Panc1 (cell line): ENCODE measurements around the gene PRRC1. TPM values are rescaled to one million over a fixed set of nuclear protein-coding genes. Genes with fewer than 3 reads are reported as not detected.

Experiments
- ATAC-seq: fragments of 200-7000 bp; cut with Tn5 transposase; 2 replicates; pipeline ENCODE4 v1.9.1; 2020; ENCODE audit warnings: mild to moderate bottlenecking, moderate library complexity
- BruUV-seq: library from RNA; stranded (reverse); fragments of 400-500 nt; replicated peaks from 2 replicates; lab custom pipeline; 2021; lab: Mats Ljungman, UMichigan
- CTCF ChIA-PET: fragments of 300-600 bp; sonication (Branson Sonifier 250); formaldehyde crosslinking; loops from one replicate; lab custom pipeline; 2022; ENCODE audit warnings: antibody characterized with exemption; lab: Charles Lee
- POLR2A ChIA-PET: fragments of 300-600 bp; sonication (Branson Sonifier 250); formaldehyde crosslinking; loops from one replicate; lab custom pipeline; 2022; ENCODE audit warnings: antibody characterized with exemption; lab: Charles Lee
- DNase-seq: peaks from one replicate; pipeline ENCODE4 v3.0.0-alpha.2; 2010; ENCODE audit warnings: low read depth, low spot score
- H3K27ac ChIP-seq: 2 replicates; pipeline ENCODE4 v1.5.1; 2011; ENCODE audit warnings: mild to moderate bottlenecking, low read length, inconsistent platforms
- H3K27me3 ChIP-seq: fragments of 200-500 bp; sonication (Bioruptor generic); 2 replicates; pipeline ENCODE4 v1.6.0; 2014; ENCODE audit warnings: low read length, inconsistent platforms; ENCODE audit not compliant: control insufficient read depth, insufficient read depth
- H3K36me3 ChIP-seq: fragments of 200-500 bp; sonication (Bioruptor generic); 2 replicates; pipeline ENCODE4 v1.5.1; 2014; ENCODE audit warnings: inconsistent platforms, mild to moderate bottlenecking, low read length, moderate library complexity; ENCODE audit not compliant: control insufficient read depth, insufficient read depth
- H3K4me1 ChIP-seq: 2 replicates; pipeline ENCODE4 v1.5.1; 2011; ENCODE audit warnings: inconsistent platforms, mild to moderate bottlenecking, low read length, moderate library complexity; ENCODE audit not compliant: control insufficient read depth, insufficient read depth
- H3K4me3 ChIP-seq, 2 experiments: 2 replicates each; pipeline ENCODE4 v1.5.1; 2011 to 2012; ENCODE audit warnings: low read depth in 2 of 2, low read length in 2 of 2, mild to moderate bottlenecking in 2 of 2, inconsistent platforms in 1 of 2, moderate library complexity in 1 of 2
- H3K9me3 ChIP-seq: fragments of 200-500 bp; sonication (Bioruptor generic); 2 replicates; pipeline ENCODE4 v1.5.1; 2014; ENCODE audit warnings: low read depth, mild to moderate bottlenecking, inconsistent platforms, low read length, moderate library complexity; ENCODE audit not compliant: control insufficient read depth, insufficient read depth
- POLR2AphosphoS5 ChIP-seq: IDR thresholded peaks from 2 replicates; pipeline ENCODE4 v1.6.1; 2012; ENCODE audit warnings: mild to moderate bottlenecking, low read depth, low read length, moderate library complexity
- REST ChIP-seq, 2 experiments: IDR thresholded peaks; 2 replicates each; pipeline ENCODE4 v1.6.1; 2011 to 2012; ENCODE audit warnings: low read depth in 2 of 2, control low read depth in 1 of 2, low read length in 1 of 2, mild to moderate bottlenecking in 1 of 2, moderate library complexity in 1 of 2; ENCODE audit not compliant: insufficient read depth in 1 of 2
- SIN3A ChIP-seq: IDR thresholded peaks from 2 replicates; pipeline ENCODE4 v1.6.1; 2012; ENCODE audit warnings: low read depth, mild to moderate bottlenecking, low read length, moderate library complexity, borderline replicate concordance; ENCODE audit not compliant: insufficient read depth
- TCF7L2 ChIP-seq: IDR thresholded peaks from 2 replicates; pipeline ENCODE4 v1.6.1; 2011; ENCODE audit warnings: mild to moderate bottlenecking, low read depth, low read length, inconsistent platforms
- in situ Hi-C: cut with HindIII; loops from 2 replicates; pipeline ENCODE4 v1.10.0; 2016; ENCODE audit warnings: low sequenced_read_pairs, low pct_unique_long_range_greater_than_20kb
- intact Hi-C: fragments of 100-400 bp; cut with micrococcal nuclease; formaldehyde crosslinking; loops from one replicate; pipeline ENCODE4 v1.10.0; 2022; ENCODE audit not compliant: unreplicated experiment
- total RNA-seq: library from RNA; stranded (reverse); gene quantifications from one replicate; pipeline ENCODE4 v1.2.1, GENCODE V29; 2021; ENCODE audit not compliant: unreplicated experiment
- TF ChIP-seq, protein P1 (sequence below): fragments of 450-650 bp; IDR thresholded peaks from 2 replicates; pipeline ENCODE4 v1.5.1; 2017; ENCODE audit warnings: mild to moderate bottlenecking

PRRC1 gene
- total RNA-seq, 1 experiment from 2014 or later: 48.7 TPM

DNA sequence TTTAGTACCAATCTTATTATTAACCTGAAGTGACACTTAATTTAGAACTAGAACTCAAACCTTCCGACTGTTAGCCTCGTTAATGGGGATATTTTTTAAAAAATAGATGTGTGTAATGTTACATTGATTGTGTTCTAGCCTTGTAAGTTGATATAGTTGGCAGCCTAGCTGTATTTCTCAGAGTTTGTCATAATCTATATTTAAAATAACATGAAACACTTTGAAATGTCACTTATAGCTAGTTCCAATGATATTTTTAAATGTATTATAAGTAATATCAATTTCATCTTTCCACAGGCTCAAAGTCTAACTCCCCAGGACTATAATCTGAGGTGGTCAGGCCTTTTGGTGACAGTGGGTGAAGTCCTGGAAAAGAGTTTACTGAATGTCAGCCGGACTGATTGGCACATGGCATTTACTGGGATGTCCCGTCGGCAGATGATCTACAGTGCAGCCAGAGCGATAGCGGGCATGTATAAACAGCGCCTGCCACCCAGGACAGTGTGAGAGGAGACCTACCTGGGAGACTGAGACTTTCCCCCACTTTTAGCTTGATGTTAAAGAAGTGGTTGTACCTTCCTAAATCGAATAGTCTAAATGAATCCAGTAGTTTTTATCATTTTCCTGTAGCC lies 34.1 kb downstream of the PRRC1 start:
- Histone ChIP-seq H3K36me3 (peaks cover 22% of the 10 kb centered on the region), H3K9me3 (no peaks in the 10 kb centered on the region), H3K27ac (no peak overlapping the region), H3K4me1 (no peaks in the 10 kb centered on the region), H3K27me3 (no peaks in the 10 kb centered on the region), H3K4me3 (no peak overlapping the region)
- ChIA-PET CTCF (interaction anchor here (0.6 kb wide), 1 partner anchor 778 kb away, joined by 8 read pairs; no protein-coding TSS in a partner anchor), POLR2A (no interaction called here)
- DNase-seq (no peak), ATAC-seq (no peak)
- in situ Hi-C loops (no loop called here), intact Hi-C loops (no loop called here)
- BruUV-seq: no TSS peak
- TF ChIP-seq SIN3A: no peak
- TF ChIP-seq, protein P1, sequence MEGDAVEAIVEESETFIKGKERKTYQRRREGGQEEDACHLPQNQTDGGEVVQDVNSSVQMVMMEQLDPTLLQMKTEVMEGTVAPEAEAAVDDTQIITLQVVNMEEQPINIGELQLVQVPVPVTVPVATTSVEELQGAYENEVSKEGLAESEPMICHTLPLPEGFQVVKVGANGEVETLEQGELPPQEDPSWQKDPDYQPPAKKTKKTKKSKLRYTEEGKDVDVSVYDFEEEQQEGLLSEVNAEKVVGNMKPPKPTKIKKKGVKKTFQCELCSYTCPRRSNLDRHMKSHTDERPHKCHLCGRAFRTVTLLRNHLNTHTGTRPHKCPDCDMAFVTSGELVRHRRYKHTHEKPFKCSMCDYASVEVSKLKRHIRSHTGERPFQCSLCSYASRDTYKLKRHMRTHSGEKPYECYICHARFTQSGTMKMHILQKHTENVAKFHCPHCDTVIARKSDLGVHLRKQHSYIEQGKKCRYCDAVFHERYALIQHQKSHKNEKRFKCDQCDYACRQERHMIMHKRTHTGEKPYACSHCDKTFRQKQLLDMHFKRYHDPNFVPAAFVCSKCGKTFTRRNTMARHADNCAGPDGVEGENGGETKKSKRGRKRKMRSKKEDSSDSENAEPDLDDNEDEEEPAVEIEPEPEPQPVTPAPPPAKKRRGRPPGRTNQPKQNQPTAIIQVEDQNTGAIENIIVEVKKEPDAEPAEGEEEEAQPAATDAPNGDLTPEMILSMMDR: no peak
- TF ChIP-seq POLR2AphosphoS5: no peak
- no peak for TF ChIP-seq REST (IDR thresholded peaks at IDR 0.05; ENCODE audit: insufficient read depth in 1 of 2, low read depth in 2 of 2, low read length in 1 of 2)
- no peak for TF ChIP-seq TCF7L2

GRCh38 chr5:127555826-127556225 lies 38.4 kb downstream of the PRRC1 start:
- Histone ChIP-seq H3K36me3 (peaks cover 13% of the 10 kb centered on the region), H3K27ac (no peak overlapping the region), H3K27me3 (no peaks in the 10 kb centered on the region), H3K9me3 (no peaks in the 10 kb centered on the region), H3K4me3 (no peak overlapping the region), H3K4me1 (no peaks in the 10 kb centered on the region)
- TF ChIP-seq, protein P1: no peak
- TF ChIP-seq TCF7L2: no peak
- TF ChIP-seq REST (IDR thresholded peaks at IDR 0.05; ENCODE audit: insufficient read depth in 1 of 2, low read depth in 2 of 2, low read length in 1 of 2): no peak
- TF ChIP-seq SIN3A: no peak
- no peak for TF ChIP-seq POLR2AphosphoS5
- POLR2A ChIA-PET: no interaction called here
- BruUV-seq: no TSS peak
- ATAC-seq (no peak), DNase-seq (no peak)
- in situ Hi-C loops (no loop called here), intact Hi-C loops (no loop called here)
- CTCF ChIA-PET: no interaction called here
